Panc1 (cell line): ENCODE data around the gene UBE2E2.

Source experiments
- CTCF ChIP-seq: fragments of 450-650 bp; IDR thresholded peaks from 2 replicates; pipeline ENCODE4 v1.5.1; 2017; ENCODE audit warnings: mild to moderate bottlenecking
- SIN3A ChIP-seq: IDR thresholded peaks from 2 replicates; pipeline ENCODE4 v1.6.1; 2012; ENCODE audit warnings: low read depth, mild to moderate bottlenecking, low read length, moderate library complexity, borderline replicate concordance; ENCODE audit not compliant: insufficient read depth
- TCF7L2 ChIP-seq: IDR thresholded peaks from 2 replicates; pipeline ENCODE4 v1.6.1; 2011; ENCODE audit warnings: mild to moderate bottlenecking, low read depth, low read length, inconsistent platforms

- TF ChIP-seq SIN3A = no peak
- no peak for TF ChIP-seq TCF7L2
- TF ChIP-seq CTCF = no peak
Observed at GRCh38 chr3:23383875-23384274, 180.7 kb downstream of the UBE2E2 start.
